Thymus (tissue), 11 donors: Measurements from ENCODE around the gene MBNL2. TPM values are rescaled to one million over a fixed set of nuclear protein-coding genes. Genes with fewer than 3 reads are reported as not detected.
A peak's percentile ranks its signal among the peaks of the same experiment; 100 is the strongest.

ENCODE experiments used
- DNase-seq, 9 donors: peaks; one replicate each; pipeline ENCODE4 v3.0.0-alpha.2; 2013; ENCODE audit warnings: low spot score in 9 of 9, low read depth in 6 of 9, missing footprints in 1 of 9
- H3K27ac ChIP-seq, 2 donors: one replicate each; pipeline ENCODE4 v1.5.1; 2013; ENCODE audit warnings: control low read depth in 1 of 2, low read depth in 1 of 2, low read length in 1 of 2, mild to moderate bottlenecking in 1 of 2, moderate library complexity in 1 of 2
- H3K27me3 ChIP-seq, 2 donors: one replicate each; pipeline ENCODE4 v1.5.1; 2013; ENCODE audit warnings: low read length in 1 of 2; ENCODE audit not compliant: control insufficient read depth in 2 of 2, insufficient read depth in 1 of 2
- H3K36me3 ChIP-seq, 2 donors: one replicate each; pipeline ENCODE4 v1.5.1; 2013; ENCODE audit warnings: low read length in 1 of 2, mild to moderate bottlenecking in 1 of 2, moderate library complexity in 1 of 2; ENCODE audit not compliant: control insufficient read depth in 2 of 2, insufficient read depth in 2 of 2
- H3K4me1 ChIP-seq, 2 donors: one replicate each; pipeline ENCODE4 v1.5.1; 2013; ENCODE audit warnings: low read length in 2 of 2; ENCODE audit not compliant: control insufficient read depth in 2 of 2, insufficient read depth in 2 of 2
- H3K4me3 ChIP-seq, 2 donors: one replicate each; pipeline ENCODE4 v1.5.1; 2013; ENCODE audit warnings: low read length in 2 of 2, control low read depth in 1 of 2, mild to moderate bottlenecking in 1 of 2
- H3K9me3 ChIP-seq, 2 donors: one replicate each; pipeline ENCODE4 v1.5.1; 2013; ENCODE audit warnings: low read length in 1 of 2, mild to moderate bottlenecking in 1 of 2; ENCODE audit not compliant: control insufficient read depth in 2 of 2, insufficient read depth in 1 of 2
- WGBS: extraction: QIAGEN DNeasy Blood & Tissue Kit; methylation state at CpG from one replicate; pipeline ENCODE4 v1.1.7; 2013; 5-methylcytosine and 5-hydroxymethylcytosine counted together
- polyA plus RNA-seq: library from polyadenylated mRNA; stranded (reverse); fragments of 200-250 nt; gene quantifications from one replicate; pipeline ENCODE4 v1.2.3, GENCODE V29; 2013
- total RNA-seq: library from RNA; stranded (reverse); fragments of 120-200 nt; gene quantifications from one replicate; pipeline ENCODE4 v1.2.4, GENCODE V29; 2013
- donor health status: healthy.

Gene MBNL2
- total and polyA plus RNA-seq, 2 donors: 22.7 to 27.1 TPM

GRCh38 chr13:97382276-97382675 lies 160.1 kb downstream of the MBNL2 start:
- 97% methylated on average over 5 of the region's 5 CpGs for WGBS
- no peak overlapping the region for H3K4me3 ChIP-seq

GRCh38 chr13:97384371-97384770 lies 162.2 kb downstream of the MBNL2 start:
- Histone ChIP-seq H3K27ac (no peak overlapping the region), H3K4me3 (no peak overlapping the region), H3K36me3 (peaks cover 3 to 6% of the 10 kb centered on the region in 2 donors), H3K9me3 (no peaks in the 10 kb centered on the region), H3K4me1 (peaks cover 8 to 17% of the 10 kb centered on the region in 2 donors), H3K27me3 (no peaks in the 10 kb centered on the region)
- DNase-seq: no peak
- WGBS: 88% methylated on average over 2 of the region's 2 CpGs

More at GRCh38 chr13:97382276-97382675, 160.1 kb downstream of the MBNL2 start:
- Histone ChIP-seq H3K9me3 (no peaks in the 10 kb centered on the region), H3K4me1 (peaks cover 3 to 8% of the 10 kb centered on the region in 2 donors), H3K27ac (no peak overlapping the region), H3K36me3 (peaks cover 3 to 6% of the 10 kb centered on the region in 2 donors), H3K27me3 (no peaks in the 10 kb centered on the region)
- DNase-seq: no peak

GRCh38 chr13:97385146-97385545 lies 163.0 kb downstream of the MBNL2 start:
- H3K4me1 ChIP-seq: peaks cover 8 to 17% of the 10 kb centered on the region in 2 donors
- no peak overlapping the region for H3K27ac ChIP-seq
- peaks cover 3 to 6% of the 10 kb centered on the region in 2 donors for H3K36me3 ChIP-seq
- H3K27me3 ChIP-seq: no peaks in the 10 kb centered on the region
- DNase-seq: no peak
- no peak overlapping the region for H3K4me3 ChIP-seq
- no peaks in the 10 kb centered on the region for H3K9me3 ChIP-seq

- no peak for DNase-seq
- no peak overlapping the region for H3K27ac ChIP-seq
- H3K9me3 ChIP-seq: no peaks in the 10 kb centered on the region
- 98% methylated on average over 3 of the region's 3 CpGs for WGBS
- no peak overlapping the region for H3K4me3 ChIP-seq
- H3K36me3 ChIP-seq: peaks cover 3 to 6% of the 10 kb centered on the region in 2 donors
- peaks cover 8 to 17% of the 10 kb centered on the region in 2 donors for H3K4me1 ChIP-seq
- no peaks in the 10 kb centered on the region for H3K27me3 ChIP-seq
Measured at GRCh38 chr13:97385854-97386253, 163.7 kb downstream of the MBNL2 start.

GRCh38 chr13:97386801-97387484 lies 164.8 kb downstream of the MBNL2 start:
- Histone ChIP-seq H3K27me3 (no peaks in the 10 kb centered on the region), H3K4me1 (peaks cover 8 to 17% of the 10 kb centered on the region in 2 donors), H3K4me3 (no peak overlapping the region), H3K36me3 (peaks cover 3 to 6% of the 10 kb centered on the region in 2 donors), H3K27ac (peak overlapping the region; percentile 4 to 38), H3K9me3 (no peaks in the 10 kb centered on the region)
- DNase-seq: peak in 8 of 9 donors; percentile 9 to 64 (median 26)
- WGBS: 15% methylated on average over 4 of the region's 4 CpGs

- Histone ChIP-seq H3K4me1 (peaks cover 8 to 17% of the 10 kb centered on the region in 2 donors), H3K9me3 (no peaks in the 10 kb centered on the region), H3K36me3 (peaks cover 0 to 6% of the 10 kb centered on the region in 2 donors), H3K27me3 (no peaks in the 10 kb centered on the region), H3K27ac (peak overlapping the region; percentile 4 to 38), H3K4me3 (no peak overlapping the region)
- 78% methylated on average over 5 of the region's 5 CpGs for WGBS
- DNase-seq: no peak
Measured at GRCh38 chr13:97387485-97387839, 165.3 kb downstream of the MBNL2 start.

- Histone ChIP-seq H3K4me1 (peaks cover 8 to 17% of the 10 kb centered on the region in 2 donors), H3K27ac (no peak overlapping the region), H3K4me3 (no peak overlapping the region), H3K9me3 (no peaks in the 10 kb centered on the region), H3K27me3 (no peaks in the 10 kb centered on the region), H3K36me3 (peaks cover 0 to 6% of the 10 kb centered on the region in 2 donors)
- DNase-seq: no peak
- 98% methylated on average over 1 of the region's 1 CpG for WGBS
Measured at GRCh38 chr13:97387890-97388289, 165.8 kb downstream of the MBNL2 start.

- Histone ChIP-seq H3K36me3 (peaks cover 0 to 6% of the 10 kb centered on the region in 2 donors), H3K9me3 (no peaks in the 10 kb centered on the region), H3K27ac (no peak overlapping the region), H3K27me3 (no peaks in the 10 kb centered on the region), H3K4me3 (no peak overlapping the region), H3K4me1 (peaks cover 8 to 17% of the 10 kb centered on the region in 2 donors)
- DNase-seq: no peak
- WGBS: 37% methylated on average over 3 of the region's 3 CpGs
Measured at GRCh38 chr13:97388373-97388772, 166.2 kb downstream of the MBNL2 start.

GRCh38 chr13:97390941-97391600 lies 168.9 kb downstream of the MBNL2 start:
- DNase-seq: no peak
- peaks cover 8 to 16% of the 10 kb centered on the region in 2 donors for H3K4me1 ChIP-seq
- H3K9me3 ChIP-seq: no peaks in the 10 kb centered on the region
- 96% methylated on average over 3 of the region's 3 CpGs for WGBS
- no peaks in the 10 kb centered on the region for H3K27me3 ChIP-seq
- H3K36me3 ChIP-seq: peaks cover 0 to 6% of the 10 kb centered on the region in 2 donors
- no peak overlapping the region for H3K27ac ChIP-seq
- no peak overlapping the region for H3K4me3 ChIP-seq
